Neutrophil (primary cell): Measurements from ENCODE around the gene ANKRD11.
"Not testable (repeated sequence)": the region's sequence is repeated elsewhere in the genome, so short reads cannot be mapped to it uniquely, and the experiment has no call there.

Source experiments
- H3K27ac ChIP-seq: fragments of 200-600 bp; sonication (generic); 2 replicates; pipeline ENCODE4 v1.5.1; 2016; ENCODE audit warnings: mild to moderate bottlenecking, moderate library complexity
- H3K27me3 ChIP-seq: fragments of 200-600 bp; sonication (generic); 2 replicates; pipeline ENCODE4 v1.6.0; 2016; ENCODE audit warnings: mild to moderate bottlenecking
- H3K36me3 ChIP-seq: fragments of 200-600 bp; sonication (generic); 2 replicates; pipeline ENCODE4 v1.5.1; 2017
- H3K4me1 ChIP-seq, 2 experiments: fragments of 200-600 bp in 1 of 2; sonication (generic) in 1 of 2; 1 replicate in 1 of 2; 2 replicates in 1 of 2; pipeline versions ENCODE4 v1.5.1 to v1.6.1; 2013 to 2016; ENCODE audit warnings: low read depth in 1 of 2, low read length in 1 of 2, mild to moderate bottlenecking in 1 of 2, moderate library complexity in 1 of 2; ENCODE audit not compliant: control insufficient read depth in 1 of 2, insufficient read depth in 1 of 2
- H3K4me3 ChIP-seq, 2 experiments: fragments of 200-600 bp in 1 of 2; sonication (generic) in 1 of 2; 1 replicate in 1 of 2; 2 replicates in 1 of 2; pipeline ENCODE4 v1.5.1; 2013 to 2016; ENCODE audit warnings: low read depth in 1 of 2, low read length in 1 of 2, mild to moderate bottlenecking in 1 of 2, moderate library complexity in 1 of 2
- H3K9me3 ChIP-seq: fragments of 200-600 bp; sonication (generic); 2 replicates; pipeline ENCODE4 v1.5.1; 2016
- CTCF ChIP-seq: fragments of 200-600 bp; sonication (generic); IDR thresholded peaks from 2 replicates; pipeline ENCODE4 v1.5.1; 2016; ENCODE audit warnings: antibody characterized with exemption

Gene ANKRD11

GRCh38 chr16:89246383-89246902, 243.9 kb downstream of the ANKRD11 start:
- Histone ChIP-seq H3K36me3 (no peaks in the 10 kb centered on the region), H3K27ac (no peak overlapping the region), H3K4me3 (peak overlapping the region in 1 of 2 experiments; percentile 29), H3K4me1 (peaks cover 12 to 16% of the 10 kb centered on the region in 2 experiments), H3K9me3 (no peaks in the 10 kb centered on the region), H3K27me3 (peaks cover 36% of the 10 kb centered on the region)
- TF ChIP-seq CTCF: no peak

GRCh38 chr16:89244754-89245153, 245.6 kb downstream of the ANKRD11 start:
- TF ChIP-seq CTCF: no peak
- H3K36me3 ChIP-seq: no peaks in the 10 kb centered on the region
- H3K9me3 ChIP-seq: no peaks in the 10 kb centered on the region
- H3K27ac ChIP-seq: no peak overlapping the region
- no peak overlapping the region for H3K4me3 ChIP-seq
- H3K4me1 ChIP-seq: peaks cover 19 to 30% of the 10 kb centered on the region in 2 experiments
- peaks cover 36% of the 10 kb centered on the region for H3K27me3 ChIP-seq

GRCh38 chr16:89244264-89244663, 246.1 kb downstream of the ANKRD11 start:
- H3K9me3 ChIP-seq, H3K36me3 ChIP-seq, H3K27ac ChIP-seq, H3K4me3 ChIP-seq: not testable (repeated sequence)
- Histone ChIP-seq H3K27me3 (peaks cover 36% of the 10 kb centered on the region), H3K4me1 (peaks cover 20 to 30% of the 10 kb centered on the region in 2 experiments)

- no peak overlapping the region for H3K4me3 ChIP-seq
- no peak overlapping the region for H3K27ac ChIP-seq
- peaks cover 21 to 32% of the 10 kb centered on the region in 2 experiments for H3K4me1 ChIP-seq
- H3K27me3 ChIP-seq: peaks cover 35% of the 10 kb centered on the region
- TF ChIP-seq CTCF: no peak
- H3K9me3 ChIP-seq: no peaks in the 10 kb centered on the region
- no peaks in the 10 kb centered on the region for H3K36me3 ChIP-seq
Measured at GRCh38 chr16:89243664-89244063, 246.7 kb downstream of the ANKRD11 start.

- Histone ChIP-seq H3K27ac (peak overlapping the region; percentile 35), H3K4me1 (peaks cover 28 to 38% of the 10 kb centered on the region in 2 experiments), H3K36me3 (no peaks in the 10 kb centered on the region), H3K9me3 (no peaks in the 10 kb centered on the region), H3K4me3 (no peak overlapping the region), H3K27me3 (peaks cover 27% of the 10 kb centered on the region)
- no peak for TF ChIP-seq CTCF
Measured at GRCh38 chr16:89242795-89243200, 247.6 kb downstream of the ANKRD11 start.

- H3K4me1 ChIP-seq: peaks cover 22 to 28% of the 10 kb centered on the region in 2 experiments
- no peaks in the 10 kb centered on the region for H3K36me3 ChIP-seq
- TF ChIP-seq CTCF: no peak
- H3K27me3 ChIP-seq: peaks cover 13% of the 10 kb centered on the region
- peak overlapping the region; percentile 94 for H3K27ac ChIP-seq
- H3K9me3 ChIP-seq: no peaks in the 10 kb centered on the region
- peak overlapping the region; percentile 81 to 91 for H3K4me3 ChIP-seq
Measured at GRCh38 chr16:89241187-89242007, 249.0 kb downstream of the ANKRD11 start.
